Measurements from ENCODE around the gene OR1I1.

Gene OR1I1

DNA sequence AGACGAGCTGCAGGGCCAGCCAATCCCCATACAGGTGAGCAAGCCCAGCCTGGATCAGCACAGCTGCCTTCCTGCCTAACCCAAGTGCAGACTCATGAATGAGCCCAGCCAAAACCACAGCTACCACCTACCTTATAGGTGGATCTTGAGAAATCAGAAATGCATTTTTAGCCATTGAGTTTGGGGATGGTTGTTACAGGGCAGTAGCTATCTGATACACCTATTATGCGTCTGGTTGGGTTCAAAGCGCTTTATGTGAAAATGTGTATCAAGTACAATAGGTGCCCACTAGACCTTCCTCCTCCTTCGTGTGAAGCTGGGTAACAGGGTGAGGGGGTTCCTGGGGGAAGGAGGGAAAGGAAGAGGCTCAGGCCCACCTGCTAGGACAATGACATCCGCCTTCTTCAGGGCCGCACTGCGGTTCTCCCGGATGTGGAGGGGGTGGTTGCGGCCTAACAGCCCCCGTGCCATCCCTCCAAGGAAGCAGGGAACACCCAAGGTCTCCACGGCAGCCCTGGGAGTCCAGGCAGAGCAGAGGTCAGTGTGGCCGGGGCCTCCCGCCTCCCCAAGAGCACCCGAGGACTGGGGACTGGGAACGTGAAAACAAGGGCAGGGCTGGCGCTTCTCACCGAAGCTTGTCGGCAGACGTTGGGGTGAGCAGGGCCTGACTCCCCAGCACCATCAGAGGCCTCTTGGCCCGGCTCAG, 36.9 kb downstream of the OR1I1 start:
- Histone ChIP-seq H3K4me1 (ENCODE audit: insufficient read depth, low read length) (peaks cover 4% of the 10 kb centered on the region), H3K9ac (ENCODE audit: low read depth, low read length) (no peak overlapping the region), H3K36me3 (ENCODE audit: insufficient read depth, low read length) (peaks cover 83% of the 10 kb centered on the region), H3K4me2 (ENCODE audit: insufficient read depth, low read length) (no peak overlapping the region), H3K79me2 (ENCODE audit: insufficient read depth, low read length) (peaks cover 9% of the 10 kb centered on the region; the same call in 1 of the 2 replicates), H3K27me3 (ENCODE audit: insufficient read depth, low read length, poor library complexity) (no peaks in the 10 kb centered on the region), H4K20me1 (ENCODE audit: insufficient read depth, low read length) (peaks cover 15% of the 10 kb centered on the region), H3K9me3 (ENCODE audit: insufficient read depth, low read length, severe bottlenecking) (no peaks in the 10 kb centered on the region), H3K27ac (ENCODE audit: low read length) (no peak overlapping the region), H2AFZ (ENCODE audit: low read depth, low read length) (no peak overlapping the region), H3K4me3 (ENCODE audit: low read depth in 1 of 2, low read length in 2 of 2) (no peak overlapping the region)
- DNase-seq: no peak
- ATAC-seq (ENCODE audit: insufficient read depth, low read depth): no peak
- TF ChIP-seq EZH2 (IDR thresholded peaks at IDR 0.05; ENCODE audit: borderline replicate concordance, low read depth, low read length, severe bottlenecking): no peak
- TF ChIP-seq, protein P1, sequence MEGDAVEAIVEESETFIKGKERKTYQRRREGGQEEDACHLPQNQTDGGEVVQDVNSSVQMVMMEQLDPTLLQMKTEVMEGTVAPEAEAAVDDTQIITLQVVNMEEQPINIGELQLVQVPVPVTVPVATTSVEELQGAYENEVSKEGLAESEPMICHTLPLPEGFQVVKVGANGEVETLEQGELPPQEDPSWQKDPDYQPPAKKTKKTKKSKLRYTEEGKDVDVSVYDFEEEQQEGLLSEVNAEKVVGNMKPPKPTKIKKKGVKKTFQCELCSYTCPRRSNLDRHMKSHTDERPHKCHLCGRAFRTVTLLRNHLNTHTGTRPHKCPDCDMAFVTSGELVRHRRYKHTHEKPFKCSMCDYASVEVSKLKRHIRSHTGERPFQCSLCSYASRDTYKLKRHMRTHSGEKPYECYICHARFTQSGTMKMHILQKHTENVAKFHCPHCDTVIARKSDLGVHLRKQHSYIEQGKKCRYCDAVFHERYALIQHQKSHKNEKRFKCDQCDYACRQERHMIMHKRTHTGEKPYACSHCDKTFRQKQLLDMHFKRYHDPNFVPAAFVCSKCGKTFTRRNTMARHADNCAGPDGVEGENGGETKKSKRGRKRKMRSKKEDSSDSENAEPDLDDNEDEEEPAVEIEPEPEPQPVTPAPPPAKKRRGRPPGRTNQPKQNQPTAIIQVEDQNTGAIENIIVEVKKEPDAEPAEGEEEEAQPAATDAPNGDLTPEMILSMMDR (IDR thresholded peaks at IDR 0.05; ENCODE audit: borderline replicate concordance, extremely low read depth, low read length, poor library complexity, severe bottlenecking): no peak

DNA sequence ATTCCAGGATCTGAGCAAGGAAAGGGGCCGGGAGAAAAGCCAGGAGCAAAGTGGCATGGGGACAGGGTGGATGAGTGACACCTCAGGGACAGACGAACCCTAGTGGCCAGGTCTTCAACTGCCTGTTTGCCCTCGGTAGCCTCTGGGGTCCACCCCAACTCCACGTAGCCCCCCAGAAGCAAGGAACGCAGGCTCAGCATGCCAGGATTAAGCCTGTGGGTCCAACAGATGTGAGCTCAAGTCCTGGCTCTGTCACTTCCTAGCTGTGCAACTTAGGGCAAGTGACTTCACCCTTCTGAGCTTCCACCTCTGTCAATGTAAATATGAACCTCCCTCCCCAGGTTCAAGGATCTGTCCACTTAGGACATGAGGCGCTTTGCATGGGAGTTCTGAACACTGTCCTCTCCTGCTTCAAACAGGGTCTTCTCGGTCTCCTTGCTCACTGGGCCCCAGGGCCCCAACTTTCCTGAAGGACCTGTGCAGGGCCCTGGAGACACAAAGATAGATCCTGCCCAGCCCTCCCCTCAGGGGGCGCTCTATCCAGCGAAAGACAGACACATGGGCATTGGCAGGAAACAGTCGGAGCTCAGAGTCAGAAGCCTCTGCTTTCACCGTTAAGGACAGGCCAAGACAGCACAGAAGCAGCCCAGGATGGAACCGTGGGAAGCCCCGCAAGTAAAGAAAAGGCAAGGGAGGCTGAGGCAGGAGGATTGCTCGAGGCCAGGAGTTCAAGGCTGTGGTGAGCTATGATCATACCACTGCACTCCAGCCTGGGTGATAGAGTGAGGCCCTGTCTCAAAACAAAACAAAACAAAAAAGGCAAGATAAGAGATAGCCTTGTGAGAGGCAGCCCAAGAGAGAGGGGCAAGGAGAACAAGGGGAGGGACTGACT, 38.4 kb downstream of the OR1I1 start:
- no peak overlapping the region for H2AFZ ChIP-seq (ENCODE audit: low read depth, low read length)
- H3K79me2 ChIP-seq (ENCODE audit: insufficient read depth, low read length): peaks cover 18% of the 10 kb centered on the region
- H3K27me3 ChIP-seq (ENCODE audit: insufficient read depth, low read length, poor library complexity): no peaks in the 10 kb centered on the region
- TF ChIP-seq, protein P1 (IDR thresholded peaks at IDR 0.05; ENCODE audit: borderline replicate concordance, extremely low read depth, low read length, poor library complexity, severe bottlenecking): peak; percentile 21
- no peak for TF ChIP-seq EZH2 (IDR thresholded peaks at IDR 0.05; ENCODE audit: borderline replicate concordance, low read depth, low read length, severe bottlenecking)
- H3K4me2 ChIP-seq (ENCODE audit: insufficient read depth, low read length): no peak overlapping the region
- H3K4me3 ChIP-seq (ENCODE audit: low read depth in 1 of 2, low read length in 2 of 2): no peak overlapping the region
- no peak overlapping the region for H3K9ac ChIP-seq (ENCODE audit: low read depth, low read length)
- H3K36me3 ChIP-seq (ENCODE audit: insufficient read depth, low read length): peaks cover 75% of the 10 kb centered on the region
- no peak overlapping the region for H3K27ac ChIP-seq (ENCODE audit: low read length)
- H4K20me1 ChIP-seq (ENCODE audit: insufficient read depth, low read length): peaks cover 15% of the 10 kb centered on the region
- no peaks in the 10 kb centered on the region for H3K9me3 ChIP-seq (ENCODE audit: insufficient read depth, low read length, severe bottlenecking)
- no peak for DNase-seq
- ATAC-seq (ENCODE audit: insufficient read depth, low read depth): no peak
- H3K4me1 ChIP-seq (ENCODE audit: insufficient read depth, low read length): peaks cover 17% of the 10 kb centered on the region

DNA sequence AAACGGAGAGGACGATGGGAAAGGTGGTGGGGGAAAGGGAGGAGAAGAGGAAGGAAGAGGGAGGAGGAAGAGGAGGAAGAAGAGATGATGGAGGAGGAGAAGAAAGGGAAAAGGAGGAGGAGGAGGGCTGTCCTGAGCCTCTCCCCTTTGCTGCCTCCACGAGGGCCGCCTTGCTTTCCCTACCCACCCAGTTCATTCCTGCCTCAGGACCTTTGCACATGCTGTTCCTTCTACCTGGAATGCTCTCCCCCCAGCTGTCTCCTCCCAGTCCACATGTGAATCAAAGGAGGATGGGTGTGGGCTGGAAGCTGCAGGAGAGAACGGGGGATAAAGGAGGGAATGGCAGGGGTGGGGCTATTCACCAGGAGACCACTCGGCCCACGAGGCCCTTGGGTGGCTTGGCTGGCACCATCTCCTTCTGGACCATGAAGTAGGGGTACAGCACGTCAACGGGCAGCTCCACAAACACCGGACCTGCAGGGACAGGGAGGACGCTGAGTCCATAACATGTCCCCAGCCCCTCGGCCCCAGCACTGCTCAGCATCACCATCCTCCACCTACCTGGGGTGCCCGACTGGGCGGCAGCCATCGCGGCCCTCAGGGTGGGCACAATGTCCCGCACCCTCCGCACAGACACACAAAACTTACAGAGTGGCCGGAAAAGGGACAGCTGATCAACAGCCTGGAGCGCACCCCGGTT, 40.5 kb downstream of the OR1I1 start:
- DNase-seq (no peak), ATAC-seq (ENCODE audit: insufficient read depth, low read depth) (no peak)
- Histone ChIP-seq H3K9me3 (ENCODE audit: insufficient read depth, low read length, severe bottlenecking) (no peaks in the 10 kb centered on the region), H3K4me2 (ENCODE audit: insufficient read depth, low read length) (no peak overlapping the region), H3K4me1 (ENCODE audit: insufficient read depth, low read length) (peaks cover 27% of the 10 kb centered on the region), H3K27ac (ENCODE audit: low read length) (no peak overlapping the region), H3K9ac (ENCODE audit: low read depth, low read length) (no peak overlapping the region), H3K36me3 (ENCODE audit: insufficient read depth, low read length) (peaks cover 54% of the 10 kb centered on the region), H2AFZ (ENCODE audit: low read depth, low read length) (no peak overlapping the region), H4K20me1 (ENCODE audit: insufficient read depth, low read length) (peaks cover 12% of the 10 kb centered on the region; the same call in 1 of the 2 replicates), H3K79me2 (ENCODE audit: insufficient read depth, low read length) (peaks cover 18% of the 10 kb centered on the region), H3K27me3 (ENCODE audit: insufficient read depth, low read length, poor library complexity) (no peaks in the 10 kb centered on the region), H3K4me3 (ENCODE audit: low read depth in 1 of 2, low read length in 2 of 2) (no peak overlapping the region)
- TF ChIP-seq, protein P1 (IDR thresholded peaks at IDR 0.05; ENCODE audit: borderline replicate concordance, extremely low read depth, low read length, poor library complexity, severe bottlenecking): no peak
- TF ChIP-seq EZH2 (IDR thresholded peaks at IDR 0.05; ENCODE audit: borderline replicate concordance, low read depth, low read length, severe bottlenecking): no peak
